Natural killer cell treated with Interleukin-12 subunit alpha and Interleukin-12 subunit beta and Interleukin-15 and Interleukin-18, amount 100 ng/mL, for 72 hours (primary cell): ENCODE measurements around the gene NR1D1. TPM values are rescaled to one million over a fixed set of nuclear protein-coding genes. Genes with fewer than 3 reads are reported as not detected.
A peak's percentile ranks its signal among the peaks of the same experiment; 100 is the strongest.
"Not testable (repeated sequence)": the region's sequence is repeated elsewhere in the genome, so short reads cannot be mapped to it uniquely, and the experiment has no call there.

Source experiments
- ATAC-seq, 2 donors: fragments of 150-1000 bp; cut with Tn5 transposase in 1 of 2; sonication (Bioruptor Pico), chemical (Tn5 transposase) in 1 of 2; 2 replicates each; pipeline ENCODE4 v1.10.0; 2021
- DNase-seq: peaks from one replicate; pipeline ENCODE4 v3.0.0; 2022; ENCODE audit warnings: low spot score
- H3K27ac Mint-ChIP-seq, 2 donors: 1 replicate in 1 of 2; 2 replicates in 1 of 2; pipeline ENCODE4 v1.8.0; 2022; ENCODE audit warnings: mixed read lengths in 2 of 2, mild to moderate bottlenecking in 1 of 2, moderate library complexity in 1 of 2
- H3K27me3 Mint-ChIP-seq, 2 donors: 1 replicate in 1 of 2; 2 replicates in 1 of 2; pipeline ENCODE4 v1.8.0; 2022; ENCODE audit warnings: mixed read lengths in 2 of 2
- H3K36me3 Mint-ChIP-seq: one replicate; pipeline ENCODE4 v1.8.0; 2022; ENCODE audit warnings: mixed read lengths
- H3K4me1 Mint-ChIP-seq, 2 donors: 1 replicate in 1 of 2; 2 replicates in 1 of 2; pipeline ENCODE4 v1.8.0; 2022; ENCODE audit warnings: low read depth in 2 of 2, mixed read lengths in 2 of 2, mild to moderate bottlenecking in 1 of 2
- H3K4me3 Mint-ChIP-seq: one replicate; pipeline ENCODE4 v1.8.0; 2022; ENCODE audit warnings: mixed read lengths
- H3K9me3 Mint-ChIP-seq: 2 replicates; pipeline ENCODE4 v1.8.0; 2022; ENCODE audit warnings: mixed read lengths
- total RNA-seq, 2 donors: library from RNA; stranded (reverse); gene quantifications; one replicate each; pipeline ENCODE4 v1.2.3, GENCODE V29; 2022

NR1D1 gene
- total RNA-seq, result 1 to 10 TPM; 1.4 to 5.4 TPM

- peak within 1 kb of the TSS; percentile 93 for H3K4me3 Mint-ChIP-seq
- no peaks in the 10 kb centered on the region for H3K27me3 Mint-ChIP-seq
These were observed at the start of gene NR1D1 for GRCh38 chr17:40100419-40100668. Gene NR1D1, minus strand, starts transcription at chr17:40100589. Its CDS starts 495 bp downstream, at chr17:40100094.

GRCh38 chr17:40148527-40148926 is 48.1 kb upstream of the NR1D1 start:
- Mint-ChIP-seq H3K4me1 (peaks cover 31 to 35% of the 10 kb centered on the region in 2 donors), H3K36me3 (peaks cover 32% of the 10 kb centered on the region), H3K27me3 (no peaks in the 10 kb centered on the region), H3K9me3 (no peaks in the 10 kb centered on the region), H3K27ac (peak overlapping the region in 1 of 2 donors; percentile 56), H3K4me3 (no peak overlapping the region)
- DNase-seq (no peak), ATAC-seq (no peak)

More at GRCh38 chr17:40100419-40100668, at the start of gene NR1D1:
- Mint-ChIP-seq H3K9me3 (peaks cover 3% of the 10 kb centered on the region), H3K36me3 (no peaks in the 10 kb centered on the region), H3K4me1 (peaks cover 71 to 76% of the 10 kb centered on the region in 2 donors), H3K27ac (peak within 1 kb of the TSS; percentile 86 to 90)
- ATAC-seq (no peak), DNase-seq (no peak)

- Mint-ChIP-seq H3K27ac (peak overlapping the region in 1 of 2 donors; percentile 73), H3K36me3 (peaks cover 28% of the 10 kb centered on the region), H3K27me3 (no peaks in the 10 kb centered on the region), H3K4me3 (no peak overlapping the region), H3K4me1 (peaks cover 39 to 41% of the 10 kb centered on the region in 2 donors), H3K9me3 (no peaks in the 10 kb centered on the region)
- ATAC-seq (no peak), DNase-seq (no peak)
These were observed 45.1 kb upstream of the NR1D1 start for GRCh38 chr17:40145476-40145875.

- not testable (repeated sequence) for H3K27me3 Mint-ChIP-seq, H3K9me3 Mint-ChIP-seq, DNase-seq, H3K27ac Mint-ChIP-seq, ATAC-seq, H3K4me3 Mint-ChIP-seq
- peaks cover 32 to 34% of the 10 kb centered on the region in 2 donors for H3K4me1 Mint-ChIP-seq
- peaks cover 13% of the 10 kb centered on the region for H3K36me3 Mint-ChIP-seq
These were observed 42.8 kb upstream of the NR1D1 start for GRCh38 chr17:40143166-40143565.

GRCh38 chr17:40139566-40140058 is 39.2 kb upstream of the NR1D1 start:
- H3K9me3 Mint-ChIP-seq, result no peaks in the 10 kb centered on the region
- peak overlapping the region; percentile 92 to 96 for H3K27ac Mint-ChIP-seq
- peaks cover 18% of the 10 kb centered on the region for H3K36me3 Mint-ChIP-seq
- peaks cover 21 to 24% of the 10 kb centered on the region in 2 donors for H3K4me1 Mint-ChIP-seq
- no peak for DNase-seq
- H3K4me3 Mint-ChIP-seq, result peak overlapping the region; percentile 94
- ATAC-seq, result no peak
- H3K27me3 Mint-ChIP-seq, result no peaks in the 10 kb centered on the region

GRCh38 chr17:40135817-40136216 is 35.4 kb upstream of the NR1D1 start:
- peaks cover 41% of the 10 kb centered on the region for H3K36me3 Mint-ChIP-seq
- H3K9me3 Mint-ChIP-seq, result no peaks in the 10 kb centered on the region
- peaks cover 10 to 13% of the 10 kb centered on the region in 2 donors for H3K4me1 Mint-ChIP-seq
- H3K27me3 Mint-ChIP-seq, result no peaks in the 10 kb centered on the region
- DNase-seq (no peak), ATAC-seq (no peak)
- H3K27ac Mint-ChIP-seq, result peak overlapping the region; percentile 14 to 63
- no peak overlapping the region for H3K4me3 Mint-ChIP-seq

- H3K4me1 Mint-ChIP-seq, result peaks cover 8 to 14% of the 10 kb centered on the region in 2 donors
- no peak overlapping the region for H3K4me3 Mint-ChIP-seq
- H3K9me3 Mint-ChIP-seq, result no peaks in the 10 kb centered on the region
- H3K36me3 Mint-ChIP-seq, result peaks cover 54% of the 10 kb centered on the region
- ATAC-seq (no peak), DNase-seq (no peak)
- no peaks in the 10 kb centered on the region for H3K27me3 Mint-ChIP-seq
- H3K27ac Mint-ChIP-seq, result peak overlapping the region in 1 of 2 donors; percentile 32
These were observed 33.8 kb upstream of the NR1D1 start for GRCh38 chr17:40134184-40134583.

- Mint-ChIP-seq H3K27me3 (no peaks in the 10 kb centered on the region), H3K9me3 (no peaks in the 10 kb centered on the region), H3K4me3 (no peak overlapping the region), H3K4me1 (peaks cover 13 to 20% of the 10 kb centered on the region in 2 donors), H3K27ac (peak overlapping the region; percentile 26 to 77), H3K36me3 (peaks cover 61% of the 10 kb centered on the region)
- ATAC-seq (peak in 1 of 2 donors; percentile 43), DNase-seq (no peak)
These were observed 30.1 kb upstream of the NR1D1 start for GRCh38 chr17:40130352-40131042.

- DNase-seq (no peak), ATAC-seq (no peak)
- Mint-ChIP-seq H3K4me3 (no peak overlapping the region), H3K27ac (peak overlapping the region in 1 of 2 donors; percentile 77), H3K36me3 (peaks cover 54% of the 10 kb centered on the region), H3K9me3 (no peaks in the 10 kb centered on the region), H3K27me3 (no peaks in the 10 kb centered on the region), H3K4me1 (peaks cover 17 to 26% of the 10 kb centered on the region in 2 donors)
These were observed 29.1 kb upstream of the NR1D1 start for GRCh38 chr17:40129498-40129897.

- H3K27me3 Mint-ChIP-seq, result no peaks in the 10 kb centered on the region
- peak overlapping the region; percentile 85 to 93 for H3K27ac Mint-ChIP-seq
- H3K36me3 Mint-ChIP-seq, result peaks cover 21% of the 10 kb centered on the region
- peaks cover 33% of the 10 kb centered on the region in 2 donors for H3K4me1 Mint-ChIP-seq
- DNase-seq (no peak), ATAC-seq (no peak)
- peak overlapping the region; percentile 100 for H3K4me3 Mint-ChIP-seq
- H3K9me3 Mint-ChIP-seq, result no peaks in the 10 kb centered on the region
These were observed 24.1 kb upstream of the NR1D1 start for GRCh38 chr17:40124279-40125141.

- H3K4me1 Mint-ChIP-seq, result peaks cover 33% of the 10 kb centered on the region in 2 donors
- peak overlapping the region; percentile 100 for H3K4me3 Mint-ChIP-seq
- no peak for DNase-seq
- no peak for ATAC-seq
- H3K27ac Mint-ChIP-seq, result peak overlapping the region; percentile 85 to 93
- peaks cover 16% of the 10 kb centered on the region for H3K36me3 Mint-ChIP-seq
- no peaks in the 10 kb centered on the region for H3K27me3 Mint-ChIP-seq
- H3K9me3 Mint-ChIP-seq, result no peaks in the 10 kb centered on the region
These were observed 23.4 kb upstream of the NR1D1 start for GRCh38 chr17:40123811-40124114.

GRCh38 chr17:40122999-40123810 is 22.8 kb upstream of the NR1D1 start:
- peak in 1 of 2 donors; percentile 22 for ATAC-seq

GRCh38 chr17:40122136-40122998 is 22.0 kb upstream of the NR1D1 start:
- ATAC-seq (peak; percentile 59 to 72), DNase-seq (no peak)
- Mint-ChIP-seq H3K9me3 (no peaks in the 10 kb centered on the region), H3K27ac (peak overlapping the region; percentile 85 to 93), H3K4me1 (peaks cover 33 to 37% of the 10 kb centered on the region in 2 donors), H3K27me3 (no peaks in the 10 kb centered on the region), H3K36me3 (peaks cover 16% of the 10 kb centered on the region), H3K4me3 (no peak overlapping the region)

More at GRCh38 chr17:40122999-40123810, 22.8 kb upstream of the NR1D1 start:
- peaks cover 16% of the 10 kb centered on the region for H3K36me3 Mint-ChIP-seq
- peak overlapping the region; percentile 100 for H3K4me3 Mint-ChIP-seq
- peaks cover 33 to 36% of the 10 kb centered on the region in 2 donors for H3K4me1 Mint-ChIP-seq
- no peaks in the 10 kb centered on the region for H3K27me3 Mint-ChIP-seq
- DNase-seq, result peak; percentile 73
- H3K27ac Mint-ChIP-seq, result peak overlapping the region; percentile 85 to 93
- no peaks in the 10 kb centered on the region for H3K9me3 Mint-ChIP-seq
